Activated T-cell treated with anti-CD3 and anti-CD28 coated beads, Interleukin-2, amount 50 U/mL, for 24 hours (primary cell): ENCODE data around the gene TGM1.
A peak's percentile ranks its signal among the peaks of the same experiment; 100 is the strongest.
"Not testable (repeated sequence)": the region's sequence is repeated elsewhere in the genome, so short reads cannot be mapped to it uniquely, and the experiment has no call there.

Experiments
- DNase-seq: peaks from one replicate; pipeline ENCODE4 v3.0.0-alpha.2; 2020
- H3K27ac Mint-ChIP-seq: 2 replicates; pipeline ENCODE4 v1.8.0; 2020; ENCODE audit warnings: mild to moderate bottlenecking, mixed read lengths
- H3K27me3 Mint-ChIP-seq: 2 replicates; pipeline ENCODE4 v1.8.0; 2020; ENCODE audit warnings: mixed read lengths
- H3K36me3 Mint-ChIP-seq: 2 replicates; pipeline ENCODE4 v1.8.0; 2020; ENCODE audit warnings: low read depth, mixed read lengths
- H3K4me1 Mint-ChIP-seq: 2 replicates; pipeline ENCODE4 v1.8.0; 2020; ENCODE audit warnings: low read depth, mixed read lengths
- H3K4me3 Mint-ChIP-seq: 2 replicates; pipeline ENCODE4 v1.8.0; 2020; ENCODE audit warnings: mild to moderate bottlenecking, moderate library complexity, mixed read lengths
- H3K9me3 Mint-ChIP-seq: 2 replicates; pipeline ENCODE4 v1.8.0; 2020; ENCODE audit warnings: mixed read lengths

TGM1 gene

DNA sequence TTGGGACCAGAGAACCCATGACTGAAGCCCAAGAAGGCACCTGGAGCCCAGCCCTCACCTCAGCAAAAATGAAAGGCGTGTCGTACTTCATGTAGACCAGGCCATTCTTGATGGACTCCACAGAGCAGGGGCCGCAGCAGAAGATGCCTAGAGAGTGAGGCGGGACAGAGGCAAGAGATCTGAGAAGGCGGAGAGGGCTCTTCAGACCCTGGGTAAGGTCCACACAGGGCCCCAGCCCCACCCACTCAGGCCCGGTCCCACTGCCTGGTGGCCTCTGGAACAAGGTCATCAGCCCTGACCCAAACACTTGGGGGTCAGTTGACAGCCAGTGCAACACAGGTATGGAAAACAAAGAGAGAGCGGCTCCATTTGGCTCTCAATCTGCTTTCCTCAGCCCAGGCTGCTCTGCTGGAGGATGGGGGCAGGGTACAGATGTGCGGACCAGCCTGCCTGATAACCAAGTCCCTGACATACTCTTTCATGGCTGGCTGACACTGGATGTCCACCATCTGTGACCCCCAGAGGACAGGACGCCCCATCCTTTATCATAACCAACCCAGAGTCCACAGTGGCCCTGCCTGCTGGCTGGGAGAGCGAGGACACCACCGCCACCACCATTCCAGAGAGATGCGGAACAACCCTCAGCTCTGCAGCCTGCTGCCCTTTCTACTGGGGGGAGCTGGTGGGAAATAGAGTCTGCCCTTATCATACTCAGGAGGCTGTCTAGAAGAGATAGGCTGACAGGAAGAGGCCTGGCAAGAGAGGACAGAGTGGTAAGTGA is 6.9 kb downstream of the TGM1 start:
- peaks cover 45% of the 10 kb centered on the region for H3K36me3 Mint-ChIP-seq
- no peak for DNase-seq
- H3K9me3 Mint-ChIP-seq: no peaks in the 10 kb centered on the region
- H3K4me3 Mint-ChIP-seq: no peak overlapping the region
- no peak overlapping the region for H3K27ac Mint-ChIP-seq
- peaks cover 2% of the 10 kb centered on the region for H3K4me1 Mint-ChIP-seq
- H3K27me3 Mint-ChIP-seq: no peaks in the 10 kb centered on the region

DNA sequence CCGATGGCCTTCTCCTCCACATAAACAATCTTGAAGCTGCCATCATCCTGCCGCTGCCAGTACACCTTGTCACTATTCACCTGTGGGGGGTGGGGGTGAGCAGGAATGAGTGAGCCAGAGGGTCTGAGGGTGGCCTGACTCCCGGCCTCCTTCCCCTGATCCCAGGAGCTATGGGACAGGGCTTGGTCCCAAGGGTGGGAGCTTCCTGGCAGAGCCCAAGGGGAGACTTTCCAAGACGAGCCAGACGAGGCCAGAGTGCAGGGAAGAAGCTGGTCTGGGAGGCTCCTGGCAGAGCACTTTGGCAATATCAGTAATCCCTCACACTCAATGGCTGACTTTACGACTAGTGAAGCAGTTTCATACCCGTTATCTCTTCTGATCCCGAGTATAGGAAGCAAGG is 7.5 kb downstream of the TGM1 start:
- H3K4me1 Mint-ChIP-seq: peaks cover 5% of the 10 kb centered on the region
- no peak overlapping the region for H3K27ac Mint-ChIP-seq
- no peak for DNase-seq
- no peak overlapping the region for H3K4me3 Mint-ChIP-seq
- peaks cover 45% of the 10 kb centered on the region for H3K36me3 Mint-ChIP-seq
- no peaks in the 10 kb centered on the region for H3K9me3 Mint-ChIP-seq
- no peaks in the 10 kb centered on the region for H3K27me3 Mint-ChIP-seq

DNA sequence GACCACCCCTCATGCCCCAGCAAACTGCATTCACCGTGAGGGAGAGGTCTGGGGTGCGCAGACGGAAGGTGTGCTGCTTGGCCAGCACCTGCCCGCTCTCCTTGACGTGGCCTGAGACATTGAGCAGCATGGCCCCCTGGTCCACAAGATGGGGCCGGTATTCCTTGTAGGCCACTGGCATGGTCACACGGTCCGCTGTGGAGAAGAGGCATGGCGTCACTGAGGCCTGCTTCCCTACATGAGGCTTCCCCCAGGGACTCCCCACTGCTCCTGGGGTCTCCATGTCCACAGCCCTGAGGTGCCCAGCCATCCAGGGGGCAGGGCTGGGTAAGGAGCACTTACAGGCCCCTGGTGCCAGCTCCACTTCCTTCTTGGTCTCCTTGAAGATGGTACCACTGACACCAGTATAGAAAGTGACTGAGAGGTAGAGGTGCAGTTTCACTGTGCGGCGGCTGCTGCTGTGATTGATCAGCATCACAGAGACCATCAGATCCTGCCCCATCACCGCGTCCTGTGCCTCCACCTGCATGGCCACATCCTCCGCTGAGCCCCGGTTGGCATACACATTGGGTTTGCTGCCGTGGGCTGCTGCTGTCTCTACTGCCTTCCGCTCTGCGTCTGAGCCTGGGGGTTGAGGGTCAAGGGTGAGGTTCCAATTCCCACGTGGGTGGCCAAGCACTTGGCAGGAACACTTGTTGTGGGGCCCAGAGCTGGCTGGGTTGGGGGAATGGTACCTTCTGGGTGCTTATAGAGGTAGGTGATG is 8.2 kb downstream of the TGM1 start:
- no peak overlapping the region for H3K4me3 Mint-ChIP-seq
- no peak for DNase-seq
- H3K9me3 Mint-ChIP-seq: no peaks in the 10 kb centered on the region
- no peaks in the 10 kb centered on the region for H3K27me3 Mint-ChIP-seq
- no peak overlapping the region for H3K27ac Mint-ChIP-seq
- peaks cover 43% of the 10 kb centered on the region for H3K36me3 Mint-ChIP-seq
- peaks cover 11% of the 10 kb centered on the region for H3K4me1 Mint-ChIP-seq

DNA sequence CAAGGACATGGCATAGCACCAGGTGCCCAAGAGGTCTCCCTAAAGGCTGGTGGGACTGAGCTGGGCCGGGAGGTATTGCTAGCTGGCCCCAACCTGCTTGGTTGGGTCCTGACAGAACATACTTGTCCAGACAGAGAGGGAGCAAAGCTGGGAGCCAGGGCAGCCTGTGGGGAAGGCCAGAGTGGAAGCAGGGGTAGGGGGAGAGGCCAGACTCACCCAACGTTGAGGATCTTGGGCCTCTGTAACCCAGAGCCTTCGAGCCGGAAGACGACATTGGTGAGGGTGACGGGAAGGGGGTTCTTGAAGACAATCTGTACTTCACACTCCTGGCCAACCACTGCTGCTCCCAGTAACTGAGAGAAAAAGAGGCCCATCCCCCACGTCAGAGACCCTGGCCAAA is 9.0 kb downstream of the TGM1 start:
- no peak overlapping the region for H3K27ac Mint-ChIP-seq
- H3K27me3 Mint-ChIP-seq: no peaks in the 10 kb centered on the region
- peaks cover 17% of the 10 kb centered on the region for H3K4me1 Mint-ChIP-seq
- peaks cover 42% of the 10 kb centered on the region for H3K36me3 Mint-ChIP-seq
- H3K4me3 Mint-ChIP-seq: no peak overlapping the region
- DNase-seq: no peak
- no peaks in the 10 kb centered on the region for H3K9me3 Mint-ChIP-seq

DNA sequence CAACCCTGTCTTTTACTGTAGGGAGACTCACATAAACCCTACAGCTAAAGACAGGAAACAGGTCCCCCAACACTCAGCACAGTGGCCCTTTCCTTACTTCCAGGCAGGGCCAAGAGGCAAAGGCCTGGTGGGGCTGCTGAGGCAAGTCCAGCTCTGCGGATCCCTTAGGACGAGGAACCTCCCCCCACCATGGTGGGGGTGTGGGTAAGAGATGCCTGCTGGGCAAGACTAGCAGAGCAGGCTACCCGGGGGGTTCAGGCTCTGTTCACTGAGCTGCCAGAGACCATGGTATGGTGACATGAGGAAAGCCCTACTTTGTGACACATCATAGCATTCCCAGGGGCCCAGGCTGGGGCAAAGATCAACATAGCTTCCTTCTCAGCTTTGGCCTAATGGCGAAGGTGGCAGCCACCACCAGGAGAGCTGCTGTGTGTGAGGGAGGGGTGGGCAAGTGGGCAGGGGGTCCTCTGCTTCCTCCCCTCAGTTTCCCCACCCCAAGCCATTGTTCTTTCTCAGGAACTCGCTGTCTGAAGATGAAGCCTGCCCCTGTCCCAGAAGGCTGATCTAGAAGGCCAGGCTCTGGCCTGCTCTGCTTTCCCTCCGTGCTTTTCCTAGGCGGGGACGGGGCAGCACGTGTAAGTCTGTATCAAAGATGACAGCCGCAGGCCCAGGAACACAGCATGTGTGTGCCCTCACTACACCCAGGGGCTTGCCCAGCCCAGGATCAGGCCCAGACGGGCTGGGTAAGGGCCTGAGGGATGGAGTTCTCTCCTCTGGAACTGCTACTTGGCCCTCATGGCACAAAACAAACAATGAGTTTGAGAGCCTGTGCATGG is 10.5 kb downstream of the TGM1 start:
- Mint-ChIP-seq H3K27ac (no peak overlapping the region), H3K9me3 (no peaks in the 10 kb centered on the region), H3K27me3 (no peaks in the 10 kb centered on the region), H3K4me3 (no peak overlapping the region), H3K36me3 (peaks cover 41% of the 10 kb centered on the region), H3K4me1 (peaks cover 25% of the 10 kb centered on the region)
- no peak for DNase-seq

DNA sequence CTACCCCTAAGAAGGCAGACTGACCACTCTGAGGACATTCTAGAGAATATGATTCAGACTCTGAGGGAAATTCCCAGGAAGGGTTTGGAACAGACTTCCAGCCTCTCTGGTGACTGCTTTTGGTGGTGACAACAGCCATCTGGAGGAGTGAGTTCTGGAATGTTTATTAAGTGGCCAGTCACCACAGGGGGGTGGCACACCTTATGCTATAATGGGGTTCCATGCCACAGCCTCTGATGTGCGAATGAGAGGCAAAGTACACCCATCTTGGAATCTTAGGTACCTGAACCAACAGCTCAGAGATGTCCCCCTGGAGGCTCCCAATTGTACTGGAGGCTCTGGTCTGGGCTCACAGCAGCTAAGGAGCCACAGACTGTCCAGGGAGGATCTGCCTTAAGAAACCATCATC is 11.1 kb downstream of the TGM1 start:
- no peak for DNase-seq
- Mint-ChIP-seq H3K36me3 (peaks cover 38% of the 10 kb centered on the region), H3K9me3 (no peaks in the 10 kb centered on the region), H3K27me3 (no peaks in the 10 kb centered on the region), H3K27ac (no peak overlapping the region), H3K4me3 (no peak overlapping the region), H3K4me1 (peaks cover 29% of the 10 kb centered on the region)

DNA sequence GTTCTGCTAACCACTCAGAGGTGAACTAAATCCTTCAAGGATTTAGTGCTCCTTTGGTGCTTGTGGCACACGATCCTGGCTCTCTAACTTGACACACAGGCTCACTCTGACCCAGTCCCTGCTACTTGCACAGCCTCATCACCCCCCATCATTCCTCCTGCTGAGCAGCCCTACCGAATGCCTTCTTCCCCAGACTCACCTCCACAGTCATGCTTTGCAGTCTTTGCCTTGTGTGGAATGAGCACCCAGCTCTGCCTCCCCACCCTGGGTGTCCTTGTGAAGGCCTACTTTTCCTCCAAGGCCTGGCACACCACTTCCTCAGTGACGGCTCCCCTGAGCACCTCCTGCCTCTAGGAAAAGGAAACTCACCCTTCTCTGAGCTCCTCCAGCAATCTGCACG is 12.6 kb downstream of the TGM1 start:
- H3K9me3 Mint-ChIP-seq: no peaks in the 10 kb centered on the region
- no peaks in the 10 kb centered on the region for H3K27me3 Mint-ChIP-seq
- H3K27ac Mint-ChIP-seq: peak overlapping the region; percentile 1
- no peak for DNase-seq
- H3K4me1 Mint-ChIP-seq: peaks cover 32% of the 10 kb centered on the region
- peaks cover 28% of the 10 kb centered on the region for H3K36me3 Mint-ChIP-seq
- H3K4me3 Mint-ChIP-seq: no peak overlapping the region

DNA sequence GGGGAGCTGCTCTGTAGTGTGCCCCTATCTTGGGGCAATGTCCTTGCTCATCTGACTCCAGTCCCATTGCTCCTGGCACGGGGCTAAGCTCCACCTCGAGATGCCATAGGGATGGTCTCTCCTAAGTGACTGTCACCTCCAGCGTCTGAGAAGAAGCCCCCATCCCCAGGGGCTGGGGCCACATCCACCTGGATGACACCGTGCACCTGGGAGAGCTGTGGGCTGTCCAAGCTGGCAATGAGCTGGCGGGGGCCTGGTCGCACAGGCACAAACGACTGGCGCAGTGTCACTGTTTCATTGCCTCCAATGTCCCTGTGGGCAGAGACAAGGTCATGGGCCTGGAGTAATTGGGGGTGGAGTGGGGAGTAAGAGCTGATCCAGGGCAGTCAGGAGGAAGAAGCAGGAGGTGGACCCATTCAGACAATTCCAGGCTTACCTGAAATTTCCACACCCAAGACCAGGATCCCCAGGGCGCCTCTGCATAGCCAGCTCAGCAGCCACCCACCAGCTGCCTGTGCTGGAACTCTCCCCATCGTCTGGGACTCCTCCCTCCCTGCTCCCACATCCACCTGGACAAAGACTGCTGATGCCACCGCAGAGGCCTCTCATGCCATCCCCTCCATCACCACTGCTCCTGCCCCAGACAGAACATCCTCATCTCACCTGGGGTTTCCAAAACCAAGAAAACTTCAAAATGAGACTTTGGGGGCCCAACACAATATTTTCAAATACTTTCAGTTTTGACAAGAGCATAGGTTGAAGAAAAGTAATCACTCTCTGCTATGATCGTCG is 13.6 kb downstream of the TGM1 start:
- DNase-seq: no peak
- Mint-ChIP-seq H3K9me3 (no peaks in the 10 kb centered on the region), H3K4me1 (peaks cover 36% of the 10 kb centered on the region), H3K36me3 (peaks cover 19% of the 10 kb centered on the region), H3K4me3 (no peak overlapping the region), H3K27ac (no peak overlapping the region), H3K27me3 (no peaks in the 10 kb centered on the region)

DNA sequence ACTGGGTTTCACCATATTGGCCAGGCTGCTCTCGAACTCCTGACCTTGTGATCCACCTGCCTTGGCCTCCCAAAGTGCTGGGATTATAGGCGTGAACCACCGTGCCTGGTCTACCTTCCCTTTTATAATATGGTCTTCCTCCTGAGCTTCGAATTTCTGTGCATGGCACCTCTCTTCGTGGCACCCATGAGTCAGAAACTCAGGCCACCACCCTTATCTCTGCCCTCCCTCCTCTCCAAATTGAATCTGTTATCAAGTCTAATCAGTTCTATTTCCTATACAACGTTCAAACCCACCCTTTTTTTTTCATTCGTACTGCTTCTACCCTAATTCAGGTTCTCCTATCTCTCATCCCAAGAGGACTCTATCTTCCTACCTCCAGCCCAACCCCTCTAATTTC is 15.6 kb downstream of the TGM1 start:
- H3K4me1 Mint-ChIP-seq: peaks cover 49% of the 10 kb centered on the region
- H3K9me3 Mint-ChIP-seq: no peaks in the 10 kb centered on the region
- peak overlapping the region; percentile 81 for H3K27ac Mint-ChIP-seq
- peak overlapping the region; percentile 24 for H3K4me3 Mint-ChIP-seq
- peaks cover 5% of the 10 kb centered on the region for H3K36me3 Mint-ChIP-seq
- DNase-seq: no peak
- H3K27me3 Mint-ChIP-seq: no peaks in the 10 kb centered on the region

DNA sequence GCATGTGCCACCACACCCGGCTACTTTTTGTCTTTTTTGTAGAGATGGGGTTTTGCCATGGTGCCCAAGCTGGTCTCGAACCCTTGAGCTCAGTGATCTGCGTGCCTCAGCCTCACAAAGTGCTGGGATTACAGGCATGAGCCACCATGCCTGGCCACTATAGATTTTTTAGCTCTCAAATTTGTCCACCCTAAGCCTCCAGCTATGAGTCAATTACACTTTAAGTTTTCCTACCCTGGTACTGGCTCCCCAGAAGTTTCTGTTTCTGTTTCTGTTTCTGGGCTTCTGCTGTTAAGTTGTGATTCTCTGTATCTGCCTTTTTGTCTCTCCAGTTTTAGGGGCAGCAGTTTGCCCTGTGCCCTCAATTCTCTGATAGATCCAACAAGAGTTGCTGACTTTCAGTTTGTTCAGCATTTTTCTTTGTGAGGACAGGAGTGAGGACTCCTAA is 16.2 kb downstream of the TGM1 start:
- H3K9me3 Mint-ChIP-seq: no peaks in the 10 kb centered on the region
- peak overlapping the region; percentile 56 for H3K4me3 Mint-ChIP-seq
- H3K27ac Mint-ChIP-seq: peak overlapping the region; percentile 92
- DNase-seq: peak; percentile 50
- H3K4me1 Mint-ChIP-seq: peaks cover 51% of the 10 kb centered on the region
- peaks cover 11% of the 10 kb centered on the region for H3K36me3 Mint-ChIP-seq
- no peaks in the 10 kb centered on the region for H3K27me3 Mint-ChIP-seq

DNA sequence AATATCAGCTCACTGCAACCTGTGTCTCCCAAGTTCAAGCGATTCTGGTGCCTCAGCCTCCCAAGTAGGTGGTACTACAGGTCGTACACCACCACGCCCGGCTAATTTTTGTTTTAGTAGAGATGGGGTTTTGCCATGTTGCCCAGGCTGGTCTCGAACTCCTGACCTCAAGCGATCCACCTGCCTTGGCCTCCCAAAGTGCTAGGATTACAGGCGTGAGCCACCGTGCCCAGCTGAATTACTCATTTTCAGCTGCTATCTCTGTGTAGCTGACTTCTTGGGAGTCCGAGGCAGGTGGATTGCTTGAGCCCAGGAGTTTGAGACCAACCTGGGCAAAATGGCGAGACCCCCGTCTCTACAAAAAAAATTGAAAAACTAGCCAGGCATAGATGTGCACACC is 17.6 kb downstream of the TGM1 start:
- Mint-ChIP-seq H3K4me1 (peaks cover 58% of the 10 kb centered on the region), H3K36me3 (peaks cover 24% of the 10 kb centered on the region), H3K27ac (peak overlapping the region; percentile 39)
- DNase-seq: peak; percentile 26
- H3K27me3 Mint-ChIP-seq, H3K4me3 Mint-ChIP-seq, H3K9me3 Mint-ChIP-seq: not testable (repeated sequence)

DNA sequence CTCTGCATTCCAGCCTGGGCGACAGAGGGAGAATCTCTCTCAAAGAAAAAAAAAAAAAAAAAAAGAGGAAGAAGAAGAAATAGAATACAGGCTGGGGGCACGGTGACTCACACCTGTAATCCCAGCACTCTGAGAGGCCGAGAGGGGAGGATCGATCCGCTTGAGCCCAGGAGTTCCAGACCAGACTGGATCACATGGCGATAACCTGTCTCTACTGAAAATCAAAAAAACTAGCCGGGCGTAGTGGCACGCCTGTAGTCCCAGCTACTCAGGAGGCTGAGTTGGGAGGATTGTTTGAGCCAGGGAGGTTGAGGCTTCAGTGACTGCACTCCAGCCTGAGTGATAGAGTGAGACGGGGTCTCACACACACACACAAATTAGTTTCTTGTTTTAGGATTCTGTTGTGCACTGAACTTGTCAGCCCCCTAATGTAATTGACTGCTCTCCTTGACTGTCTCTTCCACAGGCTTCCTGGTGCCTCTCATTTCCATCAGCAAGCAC is 19.6 kb downstream of the TGM1 start:
- Mint-ChIP-seq H3K4me1 (peaks cover 66% of the 10 kb centered on the region), H3K27me3 (no peaks in the 10 kb centered on the region)
- peak; percentile 39 for DNase-seq

DNA sequence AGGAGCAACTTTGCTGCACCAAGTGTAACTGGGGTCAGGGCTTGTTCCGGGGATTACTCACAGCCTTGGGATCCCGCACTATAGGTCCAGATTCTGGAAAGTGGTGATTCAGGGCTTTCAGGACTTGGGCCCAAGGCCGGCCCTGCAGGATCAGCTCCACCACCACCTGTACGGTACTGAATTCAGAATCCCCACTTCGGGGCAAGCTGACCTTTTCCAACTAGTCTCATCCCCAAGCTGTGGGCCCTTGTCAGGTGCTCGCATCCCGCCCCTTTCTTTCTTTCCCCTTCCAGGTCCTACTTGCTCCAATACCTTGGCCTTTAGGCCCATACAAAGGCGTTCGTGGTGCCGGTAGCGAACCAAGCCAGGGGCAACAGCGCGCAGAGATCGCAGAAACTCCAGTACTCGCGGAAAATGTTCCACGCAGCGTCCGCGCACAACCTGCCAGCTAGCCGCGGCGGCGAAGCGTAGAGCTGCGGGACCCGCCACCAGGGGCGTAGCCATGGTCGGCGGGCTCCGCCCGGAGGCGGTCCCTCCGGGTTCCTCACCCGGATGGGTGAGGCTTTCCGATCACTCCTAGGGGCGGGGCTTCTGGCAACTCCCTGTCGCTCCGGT is 21.0 kb downstream of the TGM1 start:
- Mint-ChIP-seq H3K27me3 (no peaks in the 10 kb centered on the region), H3K4me3 (peak overlapping the region; percentile 96), H3K36me3 (peaks cover 55% of the 10 kb centered on the region), H3K9me3 (no peaks in the 10 kb centered on the region), H3K4me1 (peaks cover 67% of the 10 kb centered on the region), H3K27ac (peak overlapping the region; percentile 100)
- peak; percentile 96 for DNase-seq

More for the DNA sequence above, 19.6 kb downstream of the TGM1 start:
- Mint-ChIP-seq H3K4me3 (peak overlapping the region; percentile 96), H3K36me3 (peaks cover 40% of the 10 kb centered on the region), H3K27ac (peak overlapping the region; percentile 100), H3K9me3 (no peaks in the 10 kb centered on the region)
